ENCODE data around the gene ZNF780A.
A peak's percentile ranks its signal among the peaks of the same experiment; 100 is the strongest.
"Not testable (repeated sequence)": the region's sequence is repeated elsewhere in the genome, so short reads cannot be mapped to it uniquely, and the experiment has no call there.

The ZNF780A gene

DNA sequence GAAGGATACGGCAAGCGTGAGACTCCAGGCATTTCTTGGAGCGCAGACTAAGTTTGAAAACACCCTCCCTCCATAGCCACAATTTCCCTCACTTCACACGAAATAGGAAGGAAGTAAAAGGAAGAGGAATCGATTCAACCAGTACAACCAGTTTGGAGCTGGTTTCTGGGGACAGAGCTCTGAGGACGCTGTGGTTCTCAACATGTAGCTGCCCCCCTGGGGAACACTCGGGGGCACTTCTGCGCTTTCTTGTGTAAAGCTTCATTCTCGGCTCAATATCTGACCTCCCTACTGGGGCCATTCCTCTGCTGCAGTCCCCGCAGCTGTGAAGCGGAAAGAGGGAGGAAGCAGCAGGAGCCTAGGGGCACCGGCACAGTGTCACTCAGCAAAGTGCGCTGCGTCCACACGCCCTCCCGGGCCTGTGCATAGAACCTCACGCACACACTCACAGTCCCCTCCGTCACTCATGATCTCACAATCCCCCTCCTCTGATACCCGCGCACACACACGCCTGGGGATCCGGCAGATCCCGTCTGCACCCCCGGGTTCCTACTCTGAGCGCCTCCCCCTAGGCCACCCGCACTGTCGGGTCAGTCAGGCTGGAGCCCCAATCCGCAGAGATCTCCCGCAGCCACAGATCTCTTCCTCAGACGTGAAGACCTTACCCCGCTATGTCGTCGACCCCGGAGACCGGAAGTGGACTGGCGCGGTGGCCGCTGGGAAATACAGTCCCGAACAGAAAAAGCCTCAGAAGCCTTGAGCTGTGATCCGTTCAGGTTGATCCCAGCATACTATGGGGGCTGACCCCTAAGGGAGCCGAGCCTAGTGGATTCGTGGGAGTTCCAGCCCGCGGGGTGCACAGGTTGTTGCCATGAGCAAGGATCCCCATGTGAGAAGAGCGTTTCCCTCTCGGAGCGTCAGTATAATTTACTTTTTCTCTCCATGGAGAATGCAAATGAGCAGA is at the start of gene ZNF780A:
Gene ZNF780A (minus strand): TSS at position 703 of the 964 bp plus-strand sequence. CDS start 6,190 bp downstream, outside the sequence.
- peak; percentile 56 to 58 for DNase-seq

DNA sequence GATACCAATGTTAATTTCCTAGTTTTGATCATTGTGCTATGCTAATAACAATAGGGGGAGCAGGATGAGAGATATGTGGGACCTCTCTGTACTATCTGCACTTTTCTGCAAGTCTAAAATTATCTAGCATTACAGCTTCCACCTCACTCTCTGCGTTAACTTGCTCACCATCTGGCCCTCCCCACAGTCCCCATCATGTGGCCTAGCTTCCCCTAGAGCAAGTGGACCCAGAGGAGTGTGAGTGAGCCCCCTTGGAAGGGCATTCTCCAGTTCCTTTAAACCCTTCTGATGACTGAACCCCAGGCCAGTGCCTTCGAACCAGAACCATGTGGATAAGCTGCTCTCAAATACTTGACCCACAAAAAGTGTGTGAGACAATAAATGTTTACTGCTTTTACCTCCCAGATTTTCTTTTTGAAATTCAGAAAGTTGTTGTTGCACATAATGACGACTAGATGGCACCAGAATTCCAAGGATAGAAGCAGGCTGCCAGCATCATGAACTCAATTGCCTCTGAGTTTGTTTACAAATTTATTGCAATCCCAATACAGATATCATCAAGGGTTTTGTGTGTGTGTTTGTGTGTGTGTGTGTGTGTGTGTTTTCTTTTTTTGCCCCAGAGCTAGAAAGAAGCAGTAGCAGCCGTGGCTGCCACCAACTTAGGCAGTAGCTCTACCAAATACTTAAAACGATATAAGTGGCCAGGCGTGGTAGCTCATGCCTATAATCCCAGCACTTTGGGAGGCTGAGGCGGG is 49.0 kb upstream of the ZNF780A start:
- DNase-seq, result peak; percentile 45 to 70

DNA sequence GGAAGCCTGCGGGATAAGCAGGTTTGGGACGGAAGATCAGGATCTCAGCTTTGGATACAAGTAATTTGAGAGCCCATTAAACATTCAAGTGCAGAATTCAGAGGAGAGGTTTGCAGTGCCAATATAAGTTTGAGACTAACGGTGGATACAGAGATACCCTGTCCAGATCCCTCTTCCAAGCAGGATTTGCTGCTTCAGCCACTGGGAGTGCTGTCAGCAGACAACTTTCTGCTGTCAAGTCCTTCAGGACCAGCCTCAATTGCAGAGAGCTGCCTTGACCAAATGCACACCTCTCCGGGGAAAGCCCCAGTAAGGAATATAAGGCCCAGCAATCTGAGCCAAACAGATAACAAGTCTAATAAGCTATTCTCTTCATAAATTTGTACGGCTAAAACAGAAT is 46.1 kb upstream of the ZNF780A start:
- DNase-seq, result no peak

DNA sequence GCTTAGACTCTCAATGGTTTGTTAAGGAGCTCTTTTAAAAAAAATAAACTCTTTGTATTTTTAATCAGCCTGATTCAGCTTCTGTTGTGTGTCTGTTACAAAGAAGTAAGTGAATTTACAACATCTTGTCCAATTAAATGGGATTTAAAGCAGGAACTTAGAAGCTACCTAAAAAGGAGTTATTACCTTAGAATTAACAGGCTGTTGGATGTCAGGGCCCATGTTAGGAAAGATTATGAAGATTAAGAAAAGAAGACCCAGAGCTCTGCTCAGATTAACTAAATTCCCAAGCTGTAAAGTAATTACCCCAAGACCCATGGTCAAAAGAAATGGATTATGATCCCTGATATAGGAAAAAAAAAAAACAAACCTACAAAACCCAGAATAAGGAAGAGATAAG is 44.1 kb upstream of the ZNF780A start:
- no peak for DNase-seq

DNA sequence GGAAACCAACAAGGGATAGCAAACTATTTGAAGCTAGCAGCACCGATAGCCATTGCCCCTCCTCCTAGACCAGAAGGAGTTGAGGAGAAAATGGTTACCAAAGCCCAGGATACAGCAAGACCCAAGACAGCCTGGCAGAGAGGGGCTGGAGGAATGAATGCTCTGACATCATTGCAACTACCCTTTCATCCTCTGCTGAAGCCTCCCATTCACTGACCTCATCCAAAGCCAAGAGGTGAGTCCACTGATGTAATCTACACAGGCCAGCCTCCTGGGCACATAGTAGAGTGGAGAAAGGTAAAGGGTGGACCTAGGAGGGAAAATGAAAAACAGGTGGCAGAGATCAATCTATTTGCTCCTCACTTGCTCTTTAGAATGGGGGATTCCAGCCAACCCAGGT is 42.7 kb upstream of the ZNF780A start:
- DNase-seq, result no peak

DNA sequence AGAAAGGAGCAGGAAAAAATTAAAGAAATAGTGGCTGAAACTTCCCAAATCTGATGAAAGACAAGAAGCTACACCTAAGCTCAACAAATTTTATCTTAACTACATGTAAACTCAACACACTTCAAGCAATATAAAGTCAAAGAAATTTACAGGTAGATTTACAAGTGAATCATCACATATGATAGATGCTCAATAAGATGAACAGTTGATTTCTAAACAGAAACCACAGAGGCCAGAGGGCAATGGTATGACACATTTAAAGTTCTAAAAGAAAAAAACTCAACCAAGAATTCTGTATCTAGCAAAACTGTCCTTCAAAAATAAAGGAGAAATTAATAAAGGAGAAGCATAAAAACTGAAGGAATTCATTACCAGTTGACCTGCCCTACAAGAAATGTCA is 39.3 kb upstream of the ZNF780A start:
- no peak for DNase-seq

DNA sequence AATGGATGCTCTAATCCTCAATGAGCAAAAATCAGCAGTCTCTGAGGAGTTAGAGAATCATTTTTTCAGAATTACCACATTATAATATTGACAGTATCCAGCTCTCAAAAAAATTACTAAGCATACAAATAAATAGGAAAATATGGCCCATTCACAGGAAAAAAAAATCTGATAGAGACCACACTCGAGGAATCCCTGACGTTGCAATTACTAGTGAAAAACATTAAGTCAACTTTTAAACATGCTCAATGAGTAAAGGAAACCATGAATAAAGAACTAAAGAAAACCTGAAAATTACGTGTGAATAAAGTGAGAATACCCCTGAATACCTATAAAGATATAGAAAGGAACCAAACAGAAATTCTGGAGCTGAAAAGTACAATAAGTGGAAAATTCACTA is 38.7 kb upstream of the ZNF780A start:
- DNase-seq, result no peak

DNA sequence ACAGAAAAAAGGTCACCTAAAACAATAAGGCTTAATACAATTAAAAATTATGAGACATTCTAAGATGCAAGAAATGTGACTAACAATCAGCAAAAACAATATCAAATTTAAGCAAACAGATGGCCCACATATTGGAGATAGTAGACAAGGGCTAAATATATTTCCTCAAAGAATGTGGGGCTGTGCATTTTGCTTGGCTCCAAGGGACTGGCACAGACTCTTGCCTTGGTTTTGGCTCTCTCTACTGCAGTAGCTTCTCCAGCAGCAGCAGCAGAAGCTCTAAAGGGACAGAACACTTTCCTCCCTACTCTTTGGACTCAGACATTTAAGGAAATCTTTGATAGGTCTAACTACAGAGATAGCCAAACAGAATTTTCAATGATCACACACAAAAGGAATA is 38.2 kb upstream of the ZNF780A start:
- no peak for DNase-seq

DNA sequence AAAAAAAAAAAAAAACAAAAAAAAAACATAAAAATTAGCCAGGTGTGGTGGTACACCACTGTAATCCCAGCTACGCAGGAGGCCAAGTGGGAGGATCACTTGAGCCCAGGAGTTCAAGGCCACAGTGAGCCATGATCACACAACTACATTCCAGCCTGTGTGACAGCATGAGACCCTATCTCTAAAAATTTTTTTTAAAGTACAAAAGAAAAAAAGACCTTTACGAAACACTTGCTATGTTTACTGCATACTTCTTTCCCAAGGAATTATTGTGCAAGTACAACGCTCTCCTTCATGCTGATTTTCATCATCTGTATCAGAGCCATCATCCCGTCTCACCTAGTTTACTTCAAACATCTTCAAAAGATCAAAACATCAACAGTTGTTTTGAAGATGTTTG is 28.6 kb upstream of the ZNF780A start:
- no peak for DNase-seq

DNA sequence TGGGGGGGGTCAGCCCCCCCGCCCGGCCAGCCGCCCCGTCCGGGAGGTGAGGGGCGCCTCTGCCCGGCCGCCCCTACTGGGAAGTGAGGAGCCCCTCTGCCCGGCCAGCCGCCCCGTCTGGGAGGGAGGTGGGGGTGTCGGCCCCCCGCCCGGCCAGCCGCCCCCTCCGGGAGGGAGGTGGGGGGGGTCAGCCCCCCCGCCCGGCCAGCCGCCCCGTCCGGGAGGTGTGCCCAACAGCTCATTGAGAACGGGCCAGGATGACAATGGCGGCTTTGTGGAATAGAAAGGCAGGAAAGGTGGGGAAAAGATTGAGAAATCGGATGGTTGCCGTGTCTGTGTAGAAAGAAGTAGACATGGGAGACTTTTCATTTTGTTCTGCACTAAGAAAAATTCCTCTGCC is 27.9 kb upstream of the ZNF780A start:
- DNase-seq, result not testable (repeated sequence)

DNA sequence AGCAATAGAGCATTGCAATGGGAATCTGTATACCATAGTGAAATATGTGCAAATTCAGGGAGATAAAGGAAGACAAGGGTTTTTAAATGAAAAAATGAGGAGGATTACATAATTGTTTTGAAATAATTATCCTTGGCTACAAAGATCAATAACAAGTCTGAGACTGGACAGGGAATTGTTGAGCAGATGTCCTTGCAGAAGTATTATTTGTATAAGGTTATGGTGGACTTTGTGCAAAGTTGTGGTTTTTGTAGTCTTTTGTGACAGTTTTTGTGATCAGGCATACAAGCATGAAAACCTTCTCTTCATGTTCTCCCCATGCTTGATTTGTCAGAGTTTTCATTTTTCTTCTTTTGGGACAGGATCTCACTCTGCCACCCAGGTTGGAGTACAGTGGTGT is 25.3 kb upstream of the ZNF780A start:
- DNase-seq, result no peak

DNA sequence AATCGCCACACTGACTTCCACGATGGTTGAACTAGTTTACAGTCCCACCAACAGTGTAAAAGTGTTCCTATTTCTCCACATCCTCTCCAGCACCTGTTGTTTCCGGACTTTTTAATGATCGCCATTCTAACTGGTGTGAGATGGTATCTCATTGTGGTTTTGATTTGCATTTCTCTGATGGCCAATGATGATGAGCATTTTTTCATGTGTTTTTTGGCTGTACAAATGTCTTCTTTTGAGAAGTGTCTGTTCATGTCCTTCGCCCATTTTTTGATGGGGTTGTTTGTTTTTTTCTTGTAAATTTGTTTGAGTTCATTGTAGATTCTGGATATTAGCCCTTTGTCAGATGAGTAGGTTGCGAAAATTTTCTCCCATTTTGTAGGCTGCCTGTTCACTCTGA is 23.4 kb upstream of the ZNF780A start:
- DNase-seq, result not testable (repeated sequence)

DNA sequence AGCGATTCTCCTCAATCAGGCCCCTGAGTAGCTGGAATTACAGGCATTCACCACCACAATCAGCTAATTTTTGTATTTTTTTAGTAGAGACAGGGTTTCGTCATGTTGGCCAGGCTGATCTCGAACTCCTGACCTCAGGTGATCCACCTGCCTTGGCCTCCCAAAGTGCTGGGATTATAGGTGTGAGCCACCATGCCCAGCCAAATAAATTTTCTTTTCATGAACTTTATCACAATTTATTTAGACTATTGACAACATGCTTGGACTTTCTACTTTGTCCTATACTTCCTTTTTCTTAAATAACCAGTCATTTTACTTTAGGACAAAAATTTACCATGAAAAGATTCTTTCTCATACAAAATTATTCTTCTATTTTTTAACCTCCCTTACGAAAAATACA is 21.5 kb upstream of the ZNF780A start:
- DNase-seq, result not testable (repeated sequence)

DNA sequence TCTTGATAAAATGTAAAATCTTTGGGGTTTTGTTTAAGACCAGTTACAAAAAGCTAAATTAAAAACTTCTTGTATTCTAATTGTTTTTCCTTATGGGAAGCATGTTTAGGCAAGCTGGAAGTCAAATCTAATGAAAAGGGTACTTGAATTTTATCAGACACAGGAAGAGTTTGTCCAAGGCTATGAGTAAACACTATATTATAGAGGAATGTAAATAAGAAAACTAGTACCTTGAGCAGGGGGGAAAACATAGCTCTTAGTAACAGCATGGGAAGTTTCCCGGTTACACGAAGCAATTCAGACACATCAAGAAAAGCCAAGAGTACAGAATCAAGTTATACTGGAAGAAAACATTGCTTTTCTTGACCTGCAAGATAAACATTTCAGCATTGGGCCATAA is 19.8 kb upstream of the ZNF780A start:
- no peak for DNase-seq

DNA sequence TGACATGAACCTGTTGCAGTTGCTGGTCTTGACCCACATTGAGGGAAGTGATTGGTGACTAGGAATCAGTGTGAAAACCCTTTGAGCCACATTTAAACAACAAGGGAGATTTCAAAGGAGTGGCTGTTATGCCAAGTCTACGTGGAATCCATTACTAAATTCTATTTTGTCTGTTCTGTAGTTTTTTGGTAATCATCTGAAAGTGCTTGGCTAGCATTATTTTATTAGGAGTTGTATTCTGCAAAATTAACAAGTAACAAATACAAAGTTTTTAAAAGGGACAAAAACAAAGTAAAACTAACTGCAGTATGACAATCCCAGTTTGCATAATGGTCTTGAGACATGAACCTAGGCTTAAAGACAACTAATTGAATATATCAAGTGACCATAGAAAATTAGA is 14.0 kb upstream of the ZNF780A start:
- no peak for DNase-seq

DNA sequence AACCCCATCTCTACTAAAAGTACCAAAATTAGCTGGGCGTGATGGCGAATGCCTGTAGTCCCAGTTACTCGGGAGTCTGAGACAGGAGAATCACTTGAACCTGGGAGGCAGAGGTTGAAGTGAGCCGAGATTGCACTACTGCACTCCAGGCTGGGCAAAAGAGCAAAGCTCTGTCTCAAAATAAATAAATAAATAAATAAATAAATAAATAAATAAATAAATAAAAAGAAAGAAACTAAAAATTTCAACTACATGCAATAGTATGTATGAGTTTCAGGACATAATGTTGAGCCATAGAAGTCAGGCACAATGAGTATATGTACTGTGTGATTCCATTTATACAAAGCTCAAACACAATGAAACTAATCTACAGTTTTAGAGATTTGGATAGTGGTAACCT is 12.9 kb upstream of the ZNF780A start:
- DNase-seq, result no peak

DNA sequence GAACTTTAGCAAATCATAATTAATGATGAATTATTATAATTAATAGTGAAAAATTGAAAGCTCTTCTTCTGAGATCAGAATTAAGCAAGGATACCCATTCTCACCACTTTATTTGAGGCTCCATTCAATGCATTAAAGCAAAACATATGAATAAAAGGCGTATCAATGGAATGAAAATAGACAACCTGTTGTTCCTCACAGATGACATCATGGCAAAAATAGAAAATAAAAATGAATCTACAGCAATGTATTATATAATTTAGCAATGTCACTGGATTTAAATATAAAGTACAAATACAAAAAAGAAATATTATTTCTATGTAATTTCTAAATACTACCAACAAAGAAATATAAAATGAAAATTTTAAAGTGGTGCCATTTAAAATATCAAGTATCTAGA is 11.1 kb upstream of the ZNF780A start:
- no peak for DNase-seq

DNA sequence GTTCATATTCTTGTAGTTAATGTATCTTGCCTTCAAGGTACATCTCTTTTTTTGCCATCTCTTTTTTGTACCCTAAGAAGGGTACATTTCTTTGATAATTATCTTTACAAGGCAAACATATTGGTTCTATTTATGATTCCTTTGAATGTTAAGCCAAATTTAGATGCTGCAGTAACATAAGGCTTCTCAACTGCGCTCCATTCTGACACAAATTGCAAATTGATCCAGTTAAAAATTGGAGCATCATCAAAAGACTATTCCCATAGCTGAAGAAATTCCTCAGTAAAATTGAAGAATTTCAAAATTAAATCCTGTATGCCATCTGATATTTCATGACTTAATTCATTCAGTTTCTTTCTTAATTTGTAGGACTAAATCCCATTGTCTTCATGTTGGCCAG is 2.7 kb upstream of the ZNF780A start:
- no peak for DNase-seq

DNA sequence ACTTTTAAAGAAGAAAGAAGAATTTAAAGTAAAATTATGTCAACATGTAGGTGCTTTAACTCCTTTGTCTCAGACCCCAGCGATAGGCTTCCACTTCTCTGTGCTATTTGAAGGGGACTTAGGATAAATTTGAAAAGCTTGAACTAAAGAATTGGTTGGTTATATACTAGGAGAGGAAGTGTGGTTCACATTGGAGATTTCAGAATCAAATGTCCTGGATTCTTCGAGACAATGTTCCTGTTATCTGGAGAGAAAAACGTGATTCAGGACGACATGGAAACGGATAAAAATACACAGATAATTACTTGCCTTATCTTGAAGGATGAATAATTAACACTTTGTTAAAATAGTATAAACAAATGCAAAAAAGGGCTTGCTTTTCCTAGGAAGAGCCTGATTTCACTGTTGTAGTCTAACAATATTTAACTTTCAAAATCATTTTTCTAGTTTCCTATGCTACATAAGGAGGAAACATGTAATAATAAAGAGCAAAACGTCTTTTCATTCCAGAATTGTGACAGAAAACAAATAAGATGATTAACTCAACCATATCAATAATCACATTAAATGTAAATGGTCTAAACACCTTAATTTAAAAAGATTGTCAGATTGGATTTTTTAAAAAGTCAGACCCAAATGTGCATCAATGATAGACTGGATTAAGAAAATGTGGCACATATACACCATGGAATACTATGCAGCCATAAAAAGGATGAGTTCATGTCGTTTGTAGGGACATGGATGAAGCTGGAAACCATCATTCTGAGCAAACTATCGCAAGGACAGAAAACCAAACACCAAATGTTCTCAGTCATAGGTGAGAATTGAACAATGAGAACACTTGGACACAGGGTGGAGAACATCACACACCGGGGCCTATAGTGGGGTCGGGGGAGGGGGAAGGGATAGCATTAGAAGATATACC is 724 bp upstream of the ZNF780A start:
- no peak for DNase-seq

DNA sequence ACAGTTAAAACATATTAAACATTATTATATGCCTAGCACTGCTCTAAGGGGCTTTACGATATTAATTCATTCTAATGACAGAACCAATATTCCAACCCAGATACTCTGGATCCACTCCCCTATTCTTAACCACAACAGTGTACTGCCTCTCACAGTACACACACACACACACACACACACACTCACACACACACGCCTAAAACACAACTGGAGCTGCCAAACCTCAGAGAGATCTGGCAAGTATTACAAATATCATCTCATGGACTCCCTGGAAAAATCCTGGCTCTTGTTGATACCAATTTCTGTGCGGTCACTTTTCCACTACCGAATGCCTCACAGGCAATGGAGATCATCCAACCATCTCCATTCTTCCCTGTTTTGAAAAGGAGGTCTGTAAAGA is 1.3 kb downstream of the ZNF780A start:
- no peak for DNase-seq

DNA sequence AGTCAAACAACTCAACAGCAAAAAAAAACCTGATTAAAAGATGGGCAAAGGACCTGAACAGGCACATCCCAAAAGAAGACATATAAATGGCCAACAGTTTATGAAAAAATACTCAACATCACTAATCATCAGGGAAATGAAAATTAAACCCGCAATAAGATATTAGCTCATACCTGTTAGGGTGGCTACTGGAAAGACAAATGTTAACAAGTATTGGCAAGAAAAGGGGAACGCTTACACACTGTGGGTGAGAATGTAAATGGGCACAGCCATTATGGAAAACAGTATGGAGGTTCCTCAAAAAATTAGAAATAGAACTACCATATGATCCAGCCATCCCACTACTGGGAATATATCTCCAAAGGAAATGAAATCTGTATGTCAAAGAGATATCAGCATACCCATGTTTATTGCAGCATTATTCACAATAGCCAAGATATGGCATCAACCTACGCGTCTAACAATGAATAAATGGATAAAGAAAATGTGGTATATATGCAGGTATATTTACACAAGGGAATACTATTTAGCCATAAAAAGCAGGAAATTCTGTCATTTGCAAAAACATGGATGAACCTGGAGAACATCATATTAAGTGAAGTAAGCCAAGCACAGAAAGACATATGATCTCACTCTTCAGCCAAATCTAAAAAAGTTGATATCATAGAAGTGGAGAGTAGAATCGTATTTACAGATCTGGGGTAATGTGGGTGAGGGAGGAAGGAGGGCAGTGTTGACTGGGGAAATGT is 2.3 kb downstream of the ZNF780A start:
- DNase-seq, result no peak

DNA sequence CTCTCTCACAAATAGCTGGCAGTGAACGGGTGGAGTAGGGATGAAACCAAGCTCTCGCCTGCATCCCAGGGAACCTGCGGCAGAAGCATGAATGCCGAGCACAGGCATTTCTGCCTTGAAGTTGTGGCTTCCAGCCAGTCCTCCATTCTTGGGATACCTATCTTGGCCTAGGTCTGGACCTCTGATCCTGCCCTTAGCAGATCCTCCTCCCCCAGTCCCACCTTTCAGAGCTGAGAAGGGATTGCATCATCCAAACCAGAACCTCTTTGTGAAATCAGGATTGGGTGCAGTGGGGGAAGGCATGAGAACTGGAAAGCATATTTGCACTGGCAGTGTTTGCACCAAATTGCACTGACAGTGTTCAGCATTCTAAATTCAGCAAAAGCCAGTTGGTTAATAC is 5.8 kb downstream of the ZNF780A start:
- no peak for DNase-seq

All from inflammatory macrophage treated with lipopolysaccharide for 1 hour (primary cell).